Gastroesophageal sphincter (tissue), 4 donors: ENCODE results near the gene FARS2. TPM values are rescaled to one million over a fixed set of nuclear protein-coding genes. Genes with fewer than 3 reads are reported as not detected.

Source experiments
- ATAC-seq: fragments of 150-250 bp; one replicate; pipeline ENCODE4 v1.9.1; 2016; ENCODE audit warnings: mild to moderate bottlenecking, moderate library complexity
- H3K27ac ChIP-seq, 4 donors: fragments of 200-600 bp; sonication (generic) in 3 of 4; 1 replicate in 3 of 4; 2 replicates in 1 of 4; pipeline ENCODE4 v1.5.1; 2016 to 2019
- H3K27me3 ChIP-seq: fragments of 200-600 bp; sonication (generic); one replicate; pipeline ENCODE4 v1.5.1; 2019
- H3K36me3 ChIP-seq, 2 donors: fragments of 200-600 bp; sonication (generic); one replicate each; pipeline ENCODE4 v1.5.1; 2019; ENCODE audit warnings: control low read depth in 1 of 2
- H3K4me1 ChIP-seq, 3 donors: fragments of 200-600 bp; sonication (generic); 1 replicate in 2 of 3; 2 replicates in 1 of 3; pipeline ENCODE4 v1.5.1; 2016 to 2019; ENCODE audit warnings: control low read depth in 2 of 3
- H3K4me3 ChIP-seq, 2 donors: fragments of 200-600 bp; sonication (generic); one replicate each; pipeline ENCODE4 v1.5.1; 2019; ENCODE audit warnings: mild to moderate bottlenecking in 1 of 2, moderate library complexity in 1 of 2
- H3K9me3 ChIP-seq, 3 donors: fragments of 200-600 bp; sonication (generic); one replicate each; pipeline ENCODE4 v1.5.1; 2017 to 2019; ENCODE audit warnings: control low read depth in 2 of 3
- EP300 ChIP-seq: sonication (generic); formaldehyde crosslinking; IDR thresholded peaks from one replicate; pipeline ENCODE4 v1.6.1; 2017; ENCODE audit warnings: antibody characterized with exemption, mild to moderate bottlenecking
- POLR2A ChIP-seq, 2 donors: fragments of 450-650 bp; IDR thresholded peaks; one replicate each; pipeline ENCODE4 v1.6.1; 2017; ENCODE audit warnings: antibody characterized with exemption in 2 of 2, mild to moderate bottlenecking in 2 of 2, moderate library complexity in 1 of 2
- POLR2AphosphoS5 ChIP-seq: sonication (generic); formaldehyde crosslinking; IDR thresholded peaks from one replicate; pipeline ENCODE4 v1.6.1; 2017; ENCODE audit warnings: antibody characterized with exemption
- WGBS, 2 donors: methylation state at CpG; one replicate each; pipeline ENCODE4 v1.1.5; 2018; ENCODE audit warnings: low coverage in 1 of 2; 5-methylcytosine and 5-hydroxymethylcytosine counted together
- total RNA-seq, 4 donors: library from RNA; depleted of rRNA; stranded (reverse); fragments of >200 nt; gene quantifications; one replicate each; pipeline ENCODE4 v1.1.0, GENCODE V29; 2016
- TF ChIP-seq, protein P1 (sequence below), 4 experiments: fragments of 200-600 bp in 2 of 4; fragments of 450-650 bp in 2 of 4; sonication (generic) in 1 of 4; IDR thresholded peaks; one replicate each; pipeline ENCODE4 v1.5.1; 2017 to 2019; ENCODE audit warnings: antibody characterized with exemption in 4 of 4, mild to moderate bottlenecking in 2 of 4, moderate library complexity in 2 of 4

FARS2 gene
- total RNA-seq, 4 donors from 2014 or later: 9.8 to 16.3 (median 14.4) TPM

DNA sequence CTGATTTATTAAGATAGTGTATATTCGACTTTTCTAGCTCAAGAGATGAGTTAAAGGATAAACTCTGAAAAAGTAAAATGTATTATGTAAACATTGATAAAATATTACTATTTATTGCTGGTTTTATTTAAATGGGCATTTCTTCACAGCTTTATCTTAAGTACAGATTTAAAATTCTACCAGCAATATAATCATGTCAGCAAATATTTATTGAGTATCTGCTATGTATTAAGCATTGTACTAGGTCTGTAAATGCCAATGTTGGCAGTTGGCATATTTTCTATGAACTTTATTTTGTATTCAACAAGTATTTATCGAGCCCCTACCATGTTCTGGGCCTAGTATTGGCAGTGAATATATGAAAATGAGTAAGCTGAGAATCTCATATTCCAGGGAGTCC, 231.0 kb downstream of the FARS2 start:
- no peaks in the 10 kb centered on the region for H3K27me3 ChIP-seq
- H3K4me1 ChIP-seq: peaks cover 0 to 12% (median 0%) of the 10 kb centered on the region in 3 donors
- peaks cover 0 to 4% of the 10 kb centered on the region in 2 donors for H3K36me3 ChIP-seq
- TF ChIP-seq POLR2A (IDR thresholded peaks at IDR 0.05) (no peak), EP300 (no peak)
- TF ChIP-seq, protein P1, sequence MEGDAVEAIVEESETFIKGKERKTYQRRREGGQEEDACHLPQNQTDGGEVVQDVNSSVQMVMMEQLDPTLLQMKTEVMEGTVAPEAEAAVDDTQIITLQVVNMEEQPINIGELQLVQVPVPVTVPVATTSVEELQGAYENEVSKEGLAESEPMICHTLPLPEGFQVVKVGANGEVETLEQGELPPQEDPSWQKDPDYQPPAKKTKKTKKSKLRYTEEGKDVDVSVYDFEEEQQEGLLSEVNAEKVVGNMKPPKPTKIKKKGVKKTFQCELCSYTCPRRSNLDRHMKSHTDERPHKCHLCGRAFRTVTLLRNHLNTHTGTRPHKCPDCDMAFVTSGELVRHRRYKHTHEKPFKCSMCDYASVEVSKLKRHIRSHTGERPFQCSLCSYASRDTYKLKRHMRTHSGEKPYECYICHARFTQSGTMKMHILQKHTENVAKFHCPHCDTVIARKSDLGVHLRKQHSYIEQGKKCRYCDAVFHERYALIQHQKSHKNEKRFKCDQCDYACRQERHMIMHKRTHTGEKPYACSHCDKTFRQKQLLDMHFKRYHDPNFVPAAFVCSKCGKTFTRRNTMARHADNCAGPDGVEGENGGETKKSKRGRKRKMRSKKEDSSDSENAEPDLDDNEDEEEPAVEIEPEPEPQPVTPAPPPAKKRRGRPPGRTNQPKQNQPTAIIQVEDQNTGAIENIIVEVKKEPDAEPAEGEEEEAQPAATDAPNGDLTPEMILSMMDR (IDR thresholded peaks at IDR 0.05): no peak
- 78 to 94% methylated on average over 2 of the region's 2 CpGs for WGBS, 2 donors
- H3K9me3 ChIP-seq: no peaks in the 10 kb centered on the region
- H3K4me3 ChIP-seq: no peak overlapping the region
- no peak for ATAC-seq
- no peak overlapping the region for H3K27ac ChIP-seq

- Histone ChIP-seq H3K9me3 (no peaks in the 10 kb centered on the region), H3K36me3 (no peaks in the 10 kb centered on the region), H3K27me3 (no peaks in the 10 kb centered on the region), H3K27ac (no peak overlapping the region), H3K4me1 (peaks cover 0 to 12% (median 0%) of the 10 kb centered on the region in 3 donors), H3K4me3 (no peak overlapping the region)
- TF ChIP-seq, protein P1 (IDR thresholded peaks at IDR 0.05): no peak
- TF ChIP-seq POLR2AphosphoS5 (no peak), POLR2A (IDR thresholded peaks at IDR 0.05) (no peak), EP300 (no peak)
- no peak for ATAC-seq
- 84 to 88% methylated on average over 2 of the region's 2 CpGs for WGBS, 2 donors
These were observed 232.5 kb downstream of the FARS2 start for GRCh38 chr6:5493806-5494205.

GRCh38 chr6:5497896-5498578, 236.7 kb downstream of the FARS2 start:
- Histone ChIP-seq H3K27ac (no peak overlapping the region), H3K4me1 (peaks cover 0 to 16% (median 0%) of the 10 kb centered on the region in 3 donors), H3K4me3 (no peak overlapping the region), H3K27me3 (no peaks in the 10 kb centered on the region), H3K9me3 (no peaks in the 10 kb centered on the region), H3K36me3 (no peaks in the 10 kb centered on the region)
- 87 to 89% methylated on average over 10 of the region's 10 CpGs for WGBS, 2 donors
- no peak for ATAC-seq
- TF ChIP-seq POLR2AphosphoS5 (no peak), POLR2A (IDR thresholded peaks at IDR 0.05) (no peak), EP300 (no peak)
- TF ChIP-seq, protein P1 (IDR thresholded peaks at IDR 0.05): no peak

GRCh38 chr6:5498579-5498899, 237.2 kb downstream of the FARS2 start:
- WGBS, 2 donors: 89% methylated on average over 1 of the region's 1 CpG; no CpG with 5 or more reads in 1 of the 2 donors
- ATAC-seq: no peak
- TF ChIP-seq, protein P1 (IDR thresholded peaks at IDR 0.05): no peak
- TF ChIP-seq POLR2A (IDR thresholded peaks at IDR 0.05) (no peak), EP300 (no peak), POLR2AphosphoS5 (no peak)

GRCh38 chr6:5499644-5500306, 238.5 kb downstream of the FARS2 start:
- WGBS, 2 donors: 48 to 64% methylated on average over 4 to 6 of the region's 6 CpGs
- Histone ChIP-seq H3K9me3 (no peaks in the 10 kb centered on the region), H3K27me3 (no peaks in the 10 kb centered on the region), H3K27ac (no peak overlapping the region), H3K36me3 (no peaks in the 10 kb centered on the region), H3K4me1 (peaks cover 0 to 11% (median 0%) of the 10 kb centered on the region in 3 donors), H3K4me3 (no peak overlapping the region)
- no peak for TF ChIP-seq POLR2A (IDR thresholded peaks at IDR 0.05)
- TF ChIP-seq, protein P1 (IDR thresholded peaks at IDR 0.05): no peak
- no peak for TF ChIP-seq EP300
- TF ChIP-seq POLR2AphosphoS5: no peak
- no peak for ATAC-seq

More at GRCh38 chr6:5498579-5498899, 237.2 kb downstream of the FARS2 start:
- Histone ChIP-seq H3K4me3 (no peak overlapping the region), H3K9me3 (no peaks in the 10 kb centered on the region), H3K4me1 (peaks cover 0 to 16% (median 0%) of the 10 kb centered on the region in 3 donors), H3K27me3 (no peaks in the 10 kb centered on the region), H3K27ac (no peak overlapping the region), H3K36me3 (no peaks in the 10 kb centered on the region)
